ENCODE measurements around the gene CCR6.

The CCR6 gene

DNA sequence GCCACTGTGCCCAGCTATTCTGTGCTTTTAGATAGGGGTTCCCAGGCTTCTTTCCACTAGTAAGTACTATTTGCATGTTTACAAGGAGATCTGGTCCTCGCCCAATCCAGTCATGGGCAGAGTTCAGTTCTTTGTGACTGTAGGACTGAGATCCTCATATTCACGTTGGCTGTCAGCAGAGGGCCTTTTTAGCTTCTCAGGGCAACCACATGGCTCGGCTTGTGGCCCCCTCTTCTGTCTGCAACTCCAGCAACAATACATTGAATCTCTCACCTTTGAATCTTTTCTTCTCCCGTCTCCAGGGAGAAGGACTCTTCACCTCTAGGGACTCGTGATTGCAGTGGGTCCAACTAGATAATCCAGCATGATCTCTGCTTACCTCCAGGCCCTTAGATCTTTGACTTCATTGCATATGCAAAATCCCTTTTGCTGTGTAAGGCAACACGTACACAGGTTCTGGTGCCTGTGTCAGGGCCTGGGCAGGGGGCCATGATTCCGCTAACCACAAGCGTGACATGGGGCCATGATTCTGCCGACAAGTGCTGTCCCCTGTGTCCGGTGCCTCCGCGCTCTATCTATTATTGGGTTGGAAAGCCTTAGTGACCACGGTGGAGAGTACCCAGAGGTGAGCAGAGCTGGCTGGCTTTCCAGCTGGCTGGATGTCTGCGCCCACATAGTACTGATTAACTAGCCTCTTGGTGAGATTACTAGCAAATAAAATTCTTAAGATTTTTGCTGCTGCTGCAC is 5.1 kb downstream of the CCR6 start:
- no peaks in the 10 kb centered on the region for H3K36me3 ChIP-seq (ENCODE audit: low read depth)
- no peak overlapping the region for H3K27ac ChIP-seq (ENCODE audit: poor library complexity, severe bottlenecking)
- no peak overlapping the region for H3K4me3 ChIP-seq (ENCODE audit: severe bottlenecking)
- no peaks in the 10 kb centered on the region for H3K27me3 ChIP-seq (ENCODE audit: insufficient read depth, poor library complexity, severe bottlenecking)
- DNase-seq (ENCODE audit: low spot score) = no peak
- H3K4me1 ChIP-seq (ENCODE audit: insufficient read depth, poor library complexity, severe bottlenecking) = no peaks in the 10 kb centered on the region
- H3K9me3 ChIP-seq (ENCODE audit: severe bottlenecking) = no peaks in the 10 kb centered on the region
- TF ChIP-seq, protein P1, sequence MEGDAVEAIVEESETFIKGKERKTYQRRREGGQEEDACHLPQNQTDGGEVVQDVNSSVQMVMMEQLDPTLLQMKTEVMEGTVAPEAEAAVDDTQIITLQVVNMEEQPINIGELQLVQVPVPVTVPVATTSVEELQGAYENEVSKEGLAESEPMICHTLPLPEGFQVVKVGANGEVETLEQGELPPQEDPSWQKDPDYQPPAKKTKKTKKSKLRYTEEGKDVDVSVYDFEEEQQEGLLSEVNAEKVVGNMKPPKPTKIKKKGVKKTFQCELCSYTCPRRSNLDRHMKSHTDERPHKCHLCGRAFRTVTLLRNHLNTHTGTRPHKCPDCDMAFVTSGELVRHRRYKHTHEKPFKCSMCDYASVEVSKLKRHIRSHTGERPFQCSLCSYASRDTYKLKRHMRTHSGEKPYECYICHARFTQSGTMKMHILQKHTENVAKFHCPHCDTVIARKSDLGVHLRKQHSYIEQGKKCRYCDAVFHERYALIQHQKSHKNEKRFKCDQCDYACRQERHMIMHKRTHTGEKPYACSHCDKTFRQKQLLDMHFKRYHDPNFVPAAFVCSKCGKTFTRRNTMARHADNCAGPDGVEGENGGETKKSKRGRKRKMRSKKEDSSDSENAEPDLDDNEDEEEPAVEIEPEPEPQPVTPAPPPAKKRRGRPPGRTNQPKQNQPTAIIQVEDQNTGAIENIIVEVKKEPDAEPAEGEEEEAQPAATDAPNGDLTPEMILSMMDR (IDR thresholded peaks at IDR 0.05; ENCODE audit: poor library complexity, severe bottlenecking) = no peak
- no peak for ATAC-seq (ENCODE audit: low read depth)

DNA sequence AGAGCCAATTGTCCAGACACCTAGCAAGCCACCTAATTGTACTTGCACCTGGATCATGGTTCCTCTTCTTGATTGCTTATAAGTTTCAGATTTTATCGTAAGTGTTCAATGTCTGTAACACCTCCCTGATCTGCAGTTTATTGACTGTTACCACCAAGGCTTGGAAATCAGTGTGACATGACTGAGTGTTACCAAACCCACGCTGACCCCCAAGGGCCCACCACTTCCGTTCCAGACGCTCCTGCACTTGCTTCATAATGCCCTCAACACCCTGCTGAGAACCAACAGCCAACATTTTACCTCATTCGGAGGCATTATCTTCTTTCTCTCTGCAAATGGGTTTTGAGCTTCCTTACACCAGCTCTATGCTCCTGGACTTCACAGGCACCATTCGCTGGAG is 6.3 kb downstream of the CCR6 start:
- TF ChIP-seq, protein P1 (IDR thresholded peaks at IDR 0.05; ENCODE audit: poor library complexity, severe bottlenecking) = no peak
- Histone ChIP-seq H3K9me3 (ENCODE audit: severe bottlenecking) (no peaks in the 10 kb centered on the region), H3K36me3 (ENCODE audit: low read depth) (no peaks in the 10 kb centered on the region), H3K4me3 (ENCODE audit: severe bottlenecking) (no peak overlapping the region), H3K27ac (ENCODE audit: poor library complexity, severe bottlenecking) (no peak overlapping the region), H3K4me1 (ENCODE audit: insufficient read depth, poor library complexity, severe bottlenecking) (no peaks in the 10 kb centered on the region), H3K27me3 (ENCODE audit: insufficient read depth, poor library complexity, severe bottlenecking) (no peaks in the 10 kb centered on the region)
- no peak for DNase-seq (ENCODE audit: low spot score)
- ATAC-seq (ENCODE audit: low read depth) = no peak

DNA sequence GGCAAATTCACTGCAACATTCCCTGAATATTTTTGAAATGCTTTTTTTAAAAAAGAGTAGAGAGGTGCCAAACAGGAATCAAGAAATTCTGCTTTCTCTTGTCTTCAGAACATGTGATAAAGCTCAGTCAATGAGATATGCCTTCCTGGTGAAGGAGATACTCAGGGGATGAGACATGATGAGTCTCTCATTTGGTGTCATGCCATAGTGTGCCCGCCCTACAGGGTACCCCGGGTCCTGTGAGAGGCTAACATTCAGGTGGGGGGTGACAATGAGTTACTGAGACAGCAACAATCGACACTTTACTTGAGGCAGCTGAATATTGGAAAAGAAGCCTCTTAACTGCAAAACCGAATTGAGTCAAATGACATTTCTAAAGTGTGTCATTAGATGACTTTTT is 6.7 kb downstream of the CCR6 start:
- Histone ChIP-seq H3K27ac (ENCODE audit: poor library complexity, severe bottlenecking) (no peak overlapping the region), H3K36me3 (ENCODE audit: low read depth) (no peaks in the 10 kb centered on the region), H3K27me3 (ENCODE audit: insufficient read depth, poor library complexity, severe bottlenecking) (no peaks in the 10 kb centered on the region), H3K4me3 (ENCODE audit: severe bottlenecking) (no peak overlapping the region), H3K4me1 (ENCODE audit: insufficient read depth, poor library complexity, severe bottlenecking) (no peaks in the 10 kb centered on the region), H3K9me3 (ENCODE audit: severe bottlenecking) (no peaks in the 10 kb centered on the region)
- DNase-seq (ENCODE audit: low spot score) (no peak), ATAC-seq (ENCODE audit: low read depth) (no peak)
- TF ChIP-seq, protein P1 (IDR thresholded peaks at IDR 0.05; ENCODE audit: poor library complexity, severe bottlenecking) = no peak

DNA sequence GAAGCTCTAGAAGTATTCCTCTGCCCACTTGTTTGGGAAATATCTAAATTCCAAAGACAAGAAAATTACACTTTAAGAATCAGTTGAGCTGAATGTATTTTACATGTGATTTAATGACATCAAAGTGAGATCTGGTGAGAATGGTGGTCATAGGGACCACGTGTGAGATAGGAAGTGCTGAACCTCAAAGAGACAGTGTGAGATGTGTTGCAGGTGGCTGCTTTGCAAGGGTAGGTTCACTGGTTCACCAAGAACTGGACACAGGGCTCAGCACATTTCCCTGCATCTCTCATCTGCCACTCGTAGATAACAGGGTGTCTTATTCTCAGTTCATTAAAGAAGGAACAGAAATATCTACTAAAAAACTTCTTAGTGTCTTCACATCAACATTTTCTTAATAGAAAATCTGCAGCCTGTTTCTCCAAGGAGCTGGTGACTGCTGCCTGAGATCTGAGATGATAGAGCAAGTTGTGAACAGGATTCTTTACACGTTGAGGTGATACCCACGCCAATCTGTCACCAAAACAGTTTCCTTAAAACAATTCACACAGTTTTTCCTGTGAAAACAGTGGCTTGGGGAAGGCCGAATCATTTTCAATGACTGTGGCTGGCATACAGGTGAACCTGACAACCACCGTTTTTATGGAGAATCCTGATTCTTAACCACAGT is 7.2 kb downstream of the CCR6 start:
- H3K27me3 ChIP-seq (ENCODE audit: insufficient read depth, poor library complexity, severe bottlenecking) = no peaks in the 10 kb centered on the region
- H3K4me3 ChIP-seq (ENCODE audit: severe bottlenecking) = no peak overlapping the region
- ATAC-seq (ENCODE audit: low read depth) (no peak), DNase-seq (ENCODE audit: low spot score) (no peak)
- no peaks in the 10 kb centered on the region for H3K36me3 ChIP-seq (ENCODE audit: low read depth)
- no peaks in the 10 kb centered on the region for H3K9me3 ChIP-seq (ENCODE audit: severe bottlenecking)
- H3K27ac ChIP-seq (ENCODE audit: poor library complexity, severe bottlenecking) = no peak overlapping the region
- no peaks in the 10 kb centered on the region for H3K4me1 ChIP-seq (ENCODE audit: insufficient read depth, poor library complexity, severe bottlenecking)
- TF ChIP-seq, protein P1 (IDR thresholded peaks at IDR 0.05; ENCODE audit: poor library complexity, severe bottlenecking) = no peak

Data from RWPE2 (cell line).